GM12801 (cell line): ENCODE data around the gene ZNF281.

Experiments
- TF ChIP-seq, protein P1 (sequence below): IDR thresholded peaks from one replicate; pipeline ENCODE4 v1.5.1; 2011; ENCODE audit warnings: control low read depth; ENCODE audit not compliant: insufficient read length; ENCODE audit errors: extremely low read depth

ZNF281 gene

GRCh38 chr1:200401263-200401662, 8.6 kb downstream of the ZNF281 start:
- TF ChIP-seq, protein P1, sequence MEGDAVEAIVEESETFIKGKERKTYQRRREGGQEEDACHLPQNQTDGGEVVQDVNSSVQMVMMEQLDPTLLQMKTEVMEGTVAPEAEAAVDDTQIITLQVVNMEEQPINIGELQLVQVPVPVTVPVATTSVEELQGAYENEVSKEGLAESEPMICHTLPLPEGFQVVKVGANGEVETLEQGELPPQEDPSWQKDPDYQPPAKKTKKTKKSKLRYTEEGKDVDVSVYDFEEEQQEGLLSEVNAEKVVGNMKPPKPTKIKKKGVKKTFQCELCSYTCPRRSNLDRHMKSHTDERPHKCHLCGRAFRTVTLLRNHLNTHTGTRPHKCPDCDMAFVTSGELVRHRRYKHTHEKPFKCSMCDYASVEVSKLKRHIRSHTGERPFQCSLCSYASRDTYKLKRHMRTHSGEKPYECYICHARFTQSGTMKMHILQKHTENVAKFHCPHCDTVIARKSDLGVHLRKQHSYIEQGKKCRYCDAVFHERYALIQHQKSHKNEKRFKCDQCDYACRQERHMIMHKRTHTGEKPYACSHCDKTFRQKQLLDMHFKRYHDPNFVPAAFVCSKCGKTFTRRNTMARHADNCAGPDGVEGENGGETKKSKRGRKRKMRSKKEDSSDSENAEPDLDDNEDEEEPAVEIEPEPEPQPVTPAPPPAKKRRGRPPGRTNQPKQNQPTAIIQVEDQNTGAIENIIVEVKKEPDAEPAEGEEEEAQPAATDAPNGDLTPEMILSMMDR, result no peak

DNA sequence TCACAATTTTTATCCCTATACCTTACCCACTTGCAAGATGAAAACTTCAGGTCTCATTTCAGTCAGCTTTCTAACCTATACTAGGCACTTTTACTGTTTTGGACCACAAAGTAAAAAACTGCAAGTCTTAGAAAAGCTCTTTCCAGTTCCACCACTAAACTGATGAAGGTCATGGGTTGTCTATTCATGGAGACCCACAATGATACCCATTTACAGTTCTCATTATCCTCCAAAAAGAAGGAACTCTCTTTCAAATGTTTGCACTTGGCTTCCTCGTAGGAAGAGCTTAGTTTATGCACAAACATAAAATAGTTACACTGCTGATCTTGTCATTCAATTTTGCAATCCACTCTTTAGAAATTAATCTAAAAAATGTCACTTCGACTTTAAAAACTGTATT, 9.3 kb downstream of the ZNF281 start:
- TF ChIP-seq, protein P1, result no peak

DNA sequence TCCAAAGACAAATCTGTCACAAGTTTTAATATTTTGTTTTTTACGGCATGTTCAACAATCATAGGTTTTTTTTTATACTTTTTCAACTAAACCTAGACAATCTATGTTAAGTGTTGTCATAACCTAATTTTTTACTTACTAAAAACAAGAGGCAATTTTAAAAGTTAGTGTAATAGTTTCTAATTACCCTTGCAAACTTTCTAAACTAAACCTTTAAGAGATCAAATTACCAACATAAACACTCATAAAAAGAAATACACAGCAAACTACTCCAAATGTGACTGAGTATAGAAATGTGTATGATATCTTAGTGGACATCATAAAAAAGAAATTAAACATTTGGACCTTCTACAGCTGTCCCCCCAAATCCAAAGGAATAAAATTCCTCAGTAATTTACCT, 10.0 kb downstream of the ZNF281 start:
- TF ChIP-seq, protein P1, result no peak

DNA sequence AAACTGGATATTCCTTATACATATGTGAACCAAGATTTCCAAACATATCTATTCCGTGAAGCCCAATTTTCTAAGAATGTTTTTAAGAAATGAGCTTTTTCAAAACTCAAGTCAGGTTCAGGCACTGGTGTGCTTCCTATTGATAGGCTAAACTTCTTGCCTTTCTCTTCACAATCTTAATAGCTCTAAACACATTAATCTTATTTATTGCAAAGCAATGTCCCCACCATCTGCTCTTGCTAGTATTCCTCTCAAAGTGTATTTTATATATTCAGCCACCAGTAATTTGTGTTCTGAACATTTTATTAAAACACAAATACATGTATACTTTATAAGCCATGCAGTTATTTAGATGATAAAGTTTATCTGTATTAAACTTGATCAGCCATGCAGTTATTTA, 11.5 kb downstream of the ZNF281 start:
- TF ChIP-seq, protein P1, result no peak

DNA sequence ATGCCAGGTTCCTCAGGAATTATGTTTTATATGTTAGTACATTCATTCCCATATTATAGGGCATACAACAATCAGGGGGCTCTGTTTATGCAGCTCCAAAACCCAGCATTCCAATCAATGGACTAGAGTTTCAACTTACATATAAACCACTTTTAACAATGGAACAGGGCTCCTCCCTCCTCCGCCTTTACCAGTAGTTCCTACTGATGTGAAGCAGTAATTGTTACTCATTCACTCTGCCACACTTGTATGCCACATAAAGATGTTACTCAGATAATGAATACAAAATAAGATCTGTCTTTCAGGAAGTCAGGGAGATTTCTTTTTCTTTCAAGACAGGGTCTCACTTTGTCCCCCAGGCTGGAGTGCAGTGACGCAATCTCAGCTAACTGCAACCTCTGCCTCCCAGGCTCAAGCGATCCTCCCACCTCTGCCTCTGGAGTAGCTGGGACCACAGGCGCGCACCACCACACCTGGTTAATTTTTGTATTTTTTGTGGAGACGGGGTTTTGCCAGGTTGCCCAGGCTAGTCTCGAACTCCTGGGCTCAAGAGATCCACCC, 17.1 kb downstream of the ZNF281 start:
- TF ChIP-seq, protein P1, result no peak

DNA sequence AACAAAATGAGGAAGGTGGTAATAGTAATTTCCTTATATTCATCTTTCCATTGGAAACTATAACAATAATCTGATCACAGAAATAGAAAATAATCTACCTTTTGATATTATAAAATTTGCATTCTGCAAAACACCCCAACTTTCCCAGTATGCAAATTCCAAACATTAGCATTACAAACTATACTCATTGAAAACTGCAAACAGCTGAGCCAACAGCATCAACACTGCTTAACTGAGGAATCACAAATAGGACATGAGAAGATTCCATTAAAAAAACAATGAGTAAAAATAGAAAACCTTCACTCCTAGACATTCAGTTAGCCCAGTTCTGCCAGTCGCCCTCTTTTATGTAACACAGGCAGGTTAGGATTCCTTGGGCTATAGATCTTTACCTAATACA, 18.1 kb downstream of the ZNF281 start:
- TF ChIP-seq, protein P1, result no peak

- TF ChIP-seq, protein P1, result no peak
Measured at GRCh38 chr1:200388791-200389190, 21.0 kb downstream of the ZNF281 start.
